ENCODE results near the gene PITX2. TPM values are rescaled to one million over a fixed set of nuclear protein-coding genes. Genes with fewer than 3 reads are reported as not detected.

The PITX2 gene
- total RNA-seq, 1 donor from 2014 or later: 1.6 TPM

DNA sequence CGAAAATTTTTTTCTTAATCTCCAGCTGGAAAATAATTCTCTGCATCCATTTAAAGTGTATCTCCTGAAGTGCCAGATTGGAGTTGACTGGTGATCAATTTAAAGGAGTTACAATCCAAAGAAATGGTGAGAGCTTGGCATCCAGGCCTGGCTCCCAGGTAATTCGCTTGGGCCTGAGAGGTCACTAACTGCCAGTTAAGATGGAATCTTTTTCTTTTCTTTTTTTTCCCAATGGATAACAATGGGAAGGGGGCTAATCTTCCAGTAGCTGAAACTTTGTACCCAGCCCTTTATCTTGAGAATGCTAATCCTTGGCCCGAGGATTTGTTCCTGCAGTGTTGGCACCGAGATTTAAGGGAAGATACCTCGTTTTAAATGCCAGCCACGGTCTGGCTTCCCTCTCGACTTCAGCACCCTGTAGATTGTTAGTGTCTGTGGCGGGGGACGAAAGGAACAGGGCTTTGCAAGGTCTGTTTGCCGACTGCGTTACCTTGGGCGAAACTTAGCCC is 13.3 kb upstream of the PITX2 start:
- Histone ChIP-seq H3K27me3 (peaks cover 99% of the 10 kb centered on the region), H3K9me3 (ENCODE audit: low read depth) (no peaks in the 10 kb centered on the region), H3K27ac (no peak overlapping the region), H3K9ac (no peak overlapping the region), H3K4me3 (peak overlapping the region; percentile 65), H3K36me3 (no peaks in the 10 kb centered on the region), H2AFZ (replicated peaks) (peak overlapping the region; percentile 90), H3K4me2 (peak overlapping the region; percentile 87), H3K79me2 (ENCODE audit: low read depth) (no peaks in the 10 kb centered on the region), H4K20me1 (ENCODE audit: low read depth) (peaks cover 64% of the 10 kb centered on the region), H3K4me1 (peaks cover 39% of the 10 kb centered on the region), H3F3A (ENCODE audit: low read depth) (peaks cover 53% of the 10 kb centered on the region)
- Mint-ChIP-seq H3K27me3 (ENCODE audit: insufficient read depth, low read depth) (peaks cover 85% of the 10 kb centered on the region), H3K9me3 (no peaks in the 10 kb centered on the region), H3K4me1 (peaks cover 37% of the 10 kb centered on the region), H3K36me3 (no peaks in the 10 kb centered on the region), H3K4me3 (peak overlapping the region; percentile 74), H3K27ac (no peak overlapping the region)
- peak; percentile 73 for DNase-seq (ENCODE audit: low spot score)
- TF ChIP-seq EZH2 (IDR thresholded peaks at IDR 0.05) (no peak), CTCF (IDR thresholded peaks at IDR 0.05) (no peak), EZH2phosphoT487 (IDR thresholded peaks at IDR 0.05) (no peak)

DNA sequence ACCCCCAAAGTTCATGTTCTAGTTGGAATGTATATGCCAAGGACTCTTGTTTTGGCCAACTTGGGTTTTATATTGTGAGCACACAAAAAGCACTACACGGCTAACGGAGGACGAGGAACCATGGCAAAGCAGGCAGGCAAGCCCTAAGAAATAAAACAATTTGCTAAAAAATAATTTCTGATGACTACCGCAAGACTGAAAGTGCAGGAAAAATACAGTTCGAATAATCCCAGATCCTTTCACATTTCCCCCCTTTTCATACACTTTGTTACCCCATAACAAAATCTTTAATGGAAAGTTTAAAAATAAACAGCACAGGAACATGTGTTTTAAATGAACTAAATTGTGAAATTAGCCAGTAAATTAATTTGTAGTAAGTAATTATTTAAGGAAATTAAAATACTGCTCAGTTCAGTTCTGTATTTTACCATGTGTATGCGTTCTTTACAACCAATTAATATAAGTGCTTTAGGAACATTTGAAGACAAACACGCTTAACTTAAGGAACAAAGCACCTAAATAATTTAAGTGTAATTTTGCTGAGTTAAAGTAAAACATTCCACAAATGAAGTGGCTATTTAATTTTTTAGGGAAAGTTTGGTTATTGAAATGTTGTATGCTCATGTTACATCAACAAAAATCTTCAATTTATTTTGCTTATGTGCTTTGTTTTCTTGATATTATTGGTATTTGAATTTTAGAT is 12.4 kb upstream of the PITX2 start:
- H3K27ac ChIP-seq: no peak overlapping the region
- Mint-ChIP-seq H3K27ac (no peak overlapping the region), H3K9me3 (no peaks in the 10 kb centered on the region), H3K36me3 (no peaks in the 10 kb centered on the region), H3K27me3 (ENCODE audit: insufficient read depth, low read depth) (peaks cover 85% of the 10 kb centered on the region), H3K4me3 (peak overlapping the region; percentile 34), H3K4me1 (peaks cover 38% of the 10 kb centered on the region)
- peaks cover 62% of the 10 kb centered on the region for H3F3A ChIP-seq (ENCODE audit: low read depth)
- peak overlapping the region; percentile 87 for H3K4me2 ChIP-seq
- no peaks in the 10 kb centered on the region for H3K9me3 ChIP-seq (ENCODE audit: low read depth)
- no peak overlapping the region for H2AFZ ChIP-seq (replicated peaks)
- no peak for DNase-seq (ENCODE audit: low spot score)
- H3K79me2 ChIP-seq (ENCODE audit: low read depth): no peaks in the 10 kb centered on the region
- H3K27me3 ChIP-seq: peaks cover 99% of the 10 kb centered on the region
- H3K4me3 ChIP-seq: no peak overlapping the region
- TF ChIP-seq EZH2 (IDR thresholded peaks at IDR 0.05) (no peak), CTCF (IDR thresholded peaks at IDR 0.05) (no peak), EZH2phosphoT487 (IDR thresholded peaks at IDR 0.05) (no peak)
- no peaks in the 10 kb centered on the region for H3K36me3 ChIP-seq
- H3K4me1 ChIP-seq: peaks cover 42% of the 10 kb centered on the region
- H4K20me1 ChIP-seq (ENCODE audit: low read depth): peaks cover 69% of the 10 kb centered on the region
- no peak overlapping the region for H3K9ac ChIP-seq

- Histone ChIP-seq H3K27ac (no peak overlapping the region), H3K27me3 (peaks cover 99% of the 10 kb centered on the region), H3K79me2 (ENCODE audit: low read depth) (no peaks in the 10 kb centered on the region), H3K4me3 (peak overlapping the region; percentile 29), H3K4me1 (peaks cover 39% of the 10 kb centered on the region), H2AFZ (replicated peaks) (peak overlapping the region; percentile 11), H3K36me3 (no peaks in the 10 kb centered on the region), H3F3A (ENCODE audit: low read depth) (peaks cover 63% of the 10 kb centered on the region), H3K9ac (no peak overlapping the region), H3K9me3 (ENCODE audit: low read depth) (no peaks in the 10 kb centered on the region), H3K4me2 (peak overlapping the region; percentile 65), H4K20me1 (ENCODE audit: low read depth) (peaks cover 69% of the 10 kb centered on the region)
- H3K27ac Mint-ChIP-seq: no peak overlapping the region
- H3K9me3 Mint-ChIP-seq: no peaks in the 10 kb centered on the region
- peaks cover 34% of the 10 kb centered on the region for H3K4me1 Mint-ChIP-seq
- H3K36me3 Mint-ChIP-seq: no peaks in the 10 kb centered on the region
- H3K27me3 Mint-ChIP-seq (ENCODE audit: insufficient read depth, low read depth): peaks cover 84% of the 10 kb centered on the region
- H3K4me3 Mint-ChIP-seq: no peak overlapping the region
- DNase-seq (ENCODE audit: low spot score): no peak
- TF ChIP-seq CTCF (IDR thresholded peaks at IDR 0.05) (no peak), EZH2phosphoT487 (IDR thresholded peaks at IDR 0.05) (no peak), EZH2 (IDR thresholded peaks at IDR 0.05) (no peak)
Measured at GRCh38 chr4:110634350-110635162, 11.7 kb upstream of the PITX2 start.

All from neural progenitor cell (in vitro differentiated cells).